GM19463 (cell line): Measurements from ENCODE around the gene VANGL2.

Source experiments
- ATAC-seq: cut with Tn5 transposase; IDR thresholded peaks from one replicate; pipeline ENCODE4 v1.9.1; 2021; ENCODE audit warnings: mild to moderate bottlenecking, moderate library complexity; ENCODE audit not compliant: unreplicated experiment

Gene VANGL2

DNA sequence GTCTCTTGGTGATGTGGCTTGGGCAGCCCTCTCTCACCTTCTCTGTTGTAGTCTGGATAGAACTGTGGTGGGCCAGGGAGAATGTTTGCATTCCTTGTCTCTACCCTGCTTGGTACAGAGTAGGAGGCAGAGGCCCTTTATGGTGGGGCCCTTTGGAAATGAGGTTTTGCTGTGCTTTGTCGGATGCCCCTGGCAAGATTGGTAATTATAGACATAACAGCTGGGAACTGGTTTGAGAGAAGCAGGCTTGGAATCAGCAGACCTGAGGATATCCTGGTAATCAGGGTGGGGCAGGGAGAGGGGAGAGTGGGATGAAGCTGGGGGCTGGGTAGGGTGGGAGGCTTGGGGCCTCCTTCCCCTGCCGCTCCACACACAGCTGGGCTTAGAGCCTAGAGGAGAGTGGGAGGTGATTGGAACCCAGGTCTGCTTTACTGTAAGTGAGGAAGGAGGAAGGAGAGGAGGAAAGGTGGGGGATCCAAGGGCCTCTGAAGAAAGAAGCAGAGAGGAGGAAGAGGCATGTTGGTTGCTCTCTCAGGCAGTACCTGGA is 5.0 kb downstream of the VANGL2 start:
- ATAC-seq, result no peak

DNA sequence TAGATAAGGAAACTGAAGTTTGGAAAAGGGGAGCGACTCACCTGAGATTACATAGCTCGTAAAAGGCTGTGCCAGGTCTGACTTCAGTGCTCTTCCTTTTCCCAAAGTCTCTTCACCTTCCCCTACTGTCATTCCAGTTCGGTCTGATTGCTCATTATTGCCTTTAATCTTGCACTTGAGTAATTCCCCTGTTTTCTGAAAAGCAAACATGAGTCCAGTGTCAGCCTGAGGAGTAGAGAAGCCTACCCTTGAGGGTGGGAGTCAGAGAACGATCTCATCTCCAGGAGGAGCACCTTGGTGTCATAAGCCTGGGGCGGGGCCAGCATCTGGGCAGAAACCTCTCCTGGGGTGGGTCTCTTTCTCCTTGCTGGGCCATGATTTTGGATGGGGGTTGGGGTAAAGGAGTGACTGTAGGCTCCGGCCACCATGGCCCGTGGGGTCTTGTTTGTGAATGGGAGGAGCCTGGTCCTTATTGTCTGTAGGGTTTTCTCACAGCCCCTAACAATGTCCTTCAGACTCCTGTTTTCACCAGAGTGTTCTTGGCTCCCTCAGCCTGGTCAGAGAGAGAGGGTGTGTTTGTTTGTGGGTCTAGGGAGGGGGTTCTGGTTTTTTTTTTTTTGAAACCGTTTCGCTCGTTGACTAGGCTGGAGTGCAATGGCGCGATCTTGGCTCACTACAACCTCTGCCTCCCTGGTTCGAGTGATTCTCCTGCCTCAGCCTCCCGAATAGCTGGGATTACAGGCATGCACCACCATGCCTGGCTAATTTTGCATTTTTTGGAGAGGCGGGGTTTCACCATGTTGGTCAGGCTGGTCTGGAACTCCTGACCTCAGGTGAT is 6.0 kb downstream of the VANGL2 start:
- ATAC-seq, result no peak

DNA sequence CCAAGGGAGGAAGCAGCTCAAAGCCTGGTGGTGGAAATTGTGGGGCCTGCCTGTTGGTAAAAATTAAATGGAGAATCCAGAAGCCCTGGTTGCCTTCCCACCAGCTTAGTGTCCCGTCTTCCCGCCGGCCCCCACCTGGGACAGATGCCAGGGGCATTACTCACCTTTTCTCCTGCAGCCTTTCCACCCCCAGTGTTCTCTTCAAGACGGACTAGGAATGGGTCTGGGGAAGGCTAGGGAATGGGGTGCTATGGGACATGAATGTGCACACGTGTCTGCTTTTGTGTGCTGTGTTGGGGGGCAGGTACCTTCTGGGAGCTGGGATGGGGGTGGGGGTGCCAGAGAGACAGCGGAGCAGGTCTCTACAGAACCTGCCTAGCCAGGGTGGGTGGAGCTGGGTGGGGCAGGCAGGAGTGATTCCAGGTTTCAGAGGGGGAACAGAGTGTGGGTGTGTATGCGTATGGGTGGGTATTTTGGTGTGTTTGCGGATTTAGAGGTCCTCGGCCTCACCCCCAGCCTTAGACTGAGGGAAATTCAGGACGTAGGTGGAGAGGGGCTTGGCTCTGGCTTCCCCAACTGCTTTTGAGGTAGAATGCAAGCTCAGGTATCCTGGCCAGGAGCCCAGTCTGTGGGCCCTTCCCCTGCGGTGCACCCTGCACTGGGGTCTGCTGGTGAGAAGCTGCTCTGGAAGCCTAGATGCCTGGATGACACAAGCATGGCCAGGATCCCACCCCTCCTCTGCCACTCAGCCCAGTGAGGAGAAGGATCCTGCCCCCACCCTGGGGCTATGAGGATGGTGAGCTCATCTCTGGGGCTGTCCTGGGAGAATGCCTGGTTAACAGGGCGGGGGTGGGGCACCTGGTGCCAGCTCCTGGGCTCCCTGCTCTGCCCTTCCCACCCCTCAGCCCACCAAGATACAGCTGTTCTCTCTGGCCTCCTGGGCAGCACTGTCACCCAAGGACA is 7.8 kb downstream of the VANGL2 start:
- ATAC-seq, result no peak

DNA sequence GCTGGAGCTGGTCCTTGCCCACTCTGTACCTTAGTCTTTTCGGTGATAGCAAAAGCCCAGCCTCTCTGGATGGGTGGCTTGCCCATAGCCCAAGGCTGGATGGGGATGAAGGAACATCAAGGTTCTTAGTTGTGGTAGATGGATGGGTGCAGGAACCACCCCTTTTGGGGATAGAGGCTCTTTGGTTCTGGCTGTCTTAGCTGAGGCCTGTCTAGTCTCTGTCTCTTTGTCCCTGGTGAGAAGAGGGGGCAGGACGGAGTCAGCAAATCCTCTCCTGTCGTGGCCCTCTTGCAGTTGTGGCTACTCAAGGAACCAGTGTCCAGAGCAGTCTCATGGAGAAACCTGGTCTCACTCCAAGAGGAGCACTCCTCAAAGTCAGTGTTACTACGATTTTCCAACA is 8.5 kb downstream of the VANGL2 start:
- no peak for ATAC-seq

DNA sequence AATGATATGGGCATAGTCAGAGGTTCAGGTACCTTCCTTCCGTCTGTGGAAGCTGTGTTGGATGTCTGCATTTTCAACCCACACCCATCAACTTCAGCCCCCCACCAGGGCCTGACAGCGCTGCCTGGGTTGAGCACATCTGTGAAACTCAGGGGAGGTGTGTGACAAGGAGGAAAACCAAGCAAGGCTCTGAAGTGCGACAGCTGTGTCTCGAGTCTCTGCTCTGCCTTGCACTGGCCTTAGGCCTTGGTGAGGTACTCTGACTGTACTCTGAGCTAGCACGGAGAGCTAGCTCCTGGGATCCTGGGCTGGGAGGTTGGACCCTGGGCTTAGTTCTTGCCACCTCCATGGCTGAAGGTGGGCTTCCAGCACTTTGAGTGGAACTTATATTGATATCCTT is 9.1 kb downstream of the VANGL2 start:
- ATAC-seq, result no peak

DNA sequence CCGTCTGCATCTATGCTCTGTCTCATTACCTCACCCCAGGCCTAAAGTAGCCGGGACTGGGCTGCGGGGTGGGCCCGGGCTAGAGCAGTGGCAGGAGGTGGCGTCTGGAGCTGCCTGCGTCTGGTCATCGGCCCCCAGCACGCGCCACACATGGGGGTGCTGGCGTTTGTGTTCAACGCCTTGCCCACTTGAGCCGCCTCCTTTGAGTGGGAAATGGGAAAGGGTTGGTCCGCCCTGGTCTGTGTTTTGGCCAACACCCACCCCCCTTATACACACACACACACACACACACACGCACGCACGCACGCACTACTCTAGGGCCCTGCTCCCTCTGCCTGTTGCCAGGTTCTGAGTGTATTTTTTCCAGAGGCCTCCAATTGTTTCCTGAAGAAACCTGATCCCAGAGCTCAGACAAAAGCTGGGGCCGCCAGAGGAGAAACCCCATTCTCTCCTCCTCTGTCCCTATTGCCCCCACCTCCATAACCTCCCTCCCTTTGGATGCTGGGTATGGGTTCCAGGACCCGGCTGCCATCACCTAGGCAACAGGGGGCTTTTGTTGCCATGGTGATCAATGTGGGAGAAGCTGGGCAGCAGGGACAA is 10.1 kb downstream of the VANGL2 start:
- no peak for ATAC-seq

DNA sequence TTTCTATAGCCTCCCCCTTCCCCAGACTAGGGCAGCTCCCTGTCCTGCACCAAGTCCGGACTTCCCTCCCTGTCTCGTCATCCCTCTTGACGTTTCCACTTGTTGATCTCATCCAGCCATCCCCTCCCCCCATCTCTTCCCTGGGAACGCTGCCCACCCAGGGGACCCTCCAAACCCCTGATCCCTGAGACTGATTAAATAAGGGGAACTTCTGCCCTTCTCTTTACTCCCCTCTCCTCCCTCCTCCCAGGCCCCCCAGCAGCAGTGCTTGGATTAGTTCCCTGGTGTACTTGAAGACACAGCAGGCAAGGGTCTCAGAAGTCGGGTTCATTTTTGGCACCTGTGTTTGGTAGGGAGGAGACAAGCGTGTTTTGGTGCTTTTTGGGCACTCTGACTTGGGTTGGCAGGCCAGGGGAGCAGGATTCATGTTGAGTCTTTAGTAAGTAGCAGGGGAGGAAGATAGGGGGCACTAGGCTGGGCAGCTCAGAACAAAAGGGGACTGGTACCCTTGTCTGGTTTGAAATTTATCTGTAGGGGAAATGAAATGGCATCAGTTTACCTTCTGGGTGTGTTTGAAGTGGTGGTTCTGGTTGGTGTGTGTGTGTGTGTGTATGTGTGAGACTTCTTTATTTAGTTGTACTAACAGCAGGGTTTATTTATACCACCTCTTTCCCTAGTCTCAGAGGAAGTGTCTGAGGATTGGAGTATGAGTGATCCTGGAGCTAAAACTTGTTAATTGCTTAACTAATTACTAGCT is 11.1 kb downstream of the VANGL2 start:
- no peak for ATAC-seq

DNA sequence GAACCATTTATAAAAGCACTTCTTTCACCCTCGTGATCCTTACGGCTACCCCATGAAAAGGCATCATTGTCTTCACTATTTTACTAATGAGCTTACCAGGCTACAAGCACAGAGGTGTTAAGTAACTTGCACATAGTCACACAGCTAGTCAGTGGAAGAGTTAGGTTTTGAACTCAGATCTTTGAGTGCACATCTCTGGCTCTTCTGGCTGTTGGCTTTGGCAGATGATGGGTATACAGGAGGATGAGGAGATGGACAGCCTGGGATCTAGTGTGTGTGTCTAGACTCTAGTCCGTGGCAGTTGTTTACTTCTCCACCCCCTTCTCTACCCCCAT is 11.6 kb downstream of the VANGL2 start:
- no peak for ATAC-seq

DNA sequence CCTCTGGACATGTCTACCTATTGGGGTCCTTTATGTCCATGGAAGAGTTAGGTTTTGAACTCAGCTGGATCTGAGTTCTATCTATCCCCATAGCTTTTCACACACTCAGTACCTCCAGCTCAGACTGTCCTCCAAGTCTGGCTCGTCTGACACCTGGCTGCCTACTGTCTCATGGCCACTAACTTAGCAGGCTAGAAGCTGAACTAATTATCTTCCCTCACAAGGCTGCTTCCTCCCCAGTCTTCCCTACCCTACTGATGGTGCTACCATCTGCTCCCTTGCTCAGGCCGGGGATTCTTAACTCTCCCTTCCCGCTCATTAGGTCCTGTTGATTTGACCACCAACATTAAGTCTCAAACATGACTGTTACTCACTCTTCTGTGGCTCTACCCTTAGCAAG is 13.4 kb downstream of the VANGL2 start:
- ATAC-seq, result no peak

DNA sequence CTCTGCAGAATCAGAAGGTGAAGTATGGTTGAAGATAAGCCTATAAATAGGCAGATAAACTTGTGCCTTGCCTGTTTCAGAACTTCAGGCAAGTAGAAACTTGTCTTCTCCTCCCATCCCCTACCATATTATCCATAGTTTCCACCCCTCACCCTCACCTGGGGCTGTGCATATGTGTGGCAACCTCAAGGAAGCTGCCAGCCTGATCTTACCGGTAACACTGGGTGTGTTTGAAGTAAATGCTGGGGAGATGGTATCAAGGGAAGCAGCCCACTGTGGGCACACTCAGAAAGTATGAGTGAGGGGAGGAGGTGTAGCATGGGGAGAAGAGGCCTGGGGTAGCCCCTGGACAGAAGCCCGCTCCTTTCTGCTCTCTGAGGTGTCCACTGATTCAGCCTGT is 14.5 kb downstream of the VANGL2 start:
- ATAC-seq, result no peak

DNA sequence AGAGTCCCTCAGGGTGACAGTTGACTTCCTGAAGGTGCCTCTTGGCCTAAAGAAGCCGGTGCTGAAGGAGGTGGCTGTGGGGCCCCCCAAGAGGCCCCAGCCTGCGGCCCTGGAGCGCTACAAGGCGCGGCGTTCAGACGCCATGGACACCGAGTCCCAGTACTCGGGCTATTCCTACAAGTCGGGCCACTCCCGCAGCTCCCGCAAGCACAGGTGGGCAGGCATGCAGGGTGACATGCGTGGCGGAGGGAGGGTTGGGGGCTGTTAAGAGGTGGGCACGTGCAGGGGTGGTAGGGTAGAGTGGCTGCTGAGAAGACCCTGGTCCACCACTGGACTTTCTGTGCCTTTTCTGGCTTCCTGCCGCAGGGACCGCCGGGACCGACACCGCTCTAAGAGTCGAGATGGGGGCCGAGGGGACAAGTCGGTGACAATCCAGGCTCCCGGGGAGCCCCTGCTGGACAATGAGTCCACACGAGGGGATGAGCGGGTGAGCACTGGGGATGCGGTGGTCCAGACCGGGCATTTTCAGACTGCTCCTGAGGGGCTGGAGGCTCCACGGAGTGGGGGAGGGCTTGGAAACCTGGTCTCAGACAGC is 15.4 kb downstream of the VANGL2 start:
- no peak for ATAC-seq

DNA sequence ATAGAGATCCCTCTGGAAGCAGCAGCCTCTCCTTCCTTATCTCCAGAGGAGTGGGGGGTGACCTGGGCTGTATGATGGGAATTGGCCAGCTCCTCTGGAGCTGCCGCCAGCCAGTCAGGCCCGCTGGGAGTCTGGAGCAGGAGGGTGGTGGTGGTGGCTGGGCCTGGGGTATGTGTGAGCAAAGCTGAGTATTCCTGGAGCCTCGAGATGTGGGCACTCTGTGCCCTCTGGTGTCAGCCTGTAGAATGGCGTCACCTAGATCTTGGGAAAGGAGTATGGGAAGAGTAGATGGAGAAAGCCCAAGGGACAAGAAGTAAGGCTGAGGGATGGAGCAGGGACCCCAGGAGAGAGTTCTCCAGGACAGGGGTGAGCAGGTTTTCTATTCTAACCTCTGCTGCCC is 16.0 kb downstream of the VANGL2 start:
- no peak for ATAC-seq

DNA sequence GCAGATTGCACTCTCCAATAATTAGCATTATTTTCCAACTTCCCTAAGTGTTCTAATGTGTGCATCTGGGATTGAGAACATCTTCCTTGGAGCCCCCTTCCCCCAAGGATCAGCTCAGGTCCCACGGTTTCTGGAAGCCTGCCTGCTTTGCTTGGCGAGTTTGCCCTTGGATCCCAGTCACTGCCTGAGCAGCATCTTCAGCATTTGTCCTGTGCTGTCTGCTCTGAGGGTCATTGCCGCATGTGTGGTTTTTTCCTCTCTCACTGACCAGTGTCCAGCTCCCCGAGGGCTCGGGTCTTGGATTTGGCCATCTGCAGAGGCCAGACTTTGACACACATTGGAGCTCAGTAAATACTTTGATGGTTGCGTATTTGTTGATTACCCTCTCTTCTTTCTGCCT is 18.1 kb downstream of the VANGL2 start:
- ATAC-seq, result no peak

DNA sequence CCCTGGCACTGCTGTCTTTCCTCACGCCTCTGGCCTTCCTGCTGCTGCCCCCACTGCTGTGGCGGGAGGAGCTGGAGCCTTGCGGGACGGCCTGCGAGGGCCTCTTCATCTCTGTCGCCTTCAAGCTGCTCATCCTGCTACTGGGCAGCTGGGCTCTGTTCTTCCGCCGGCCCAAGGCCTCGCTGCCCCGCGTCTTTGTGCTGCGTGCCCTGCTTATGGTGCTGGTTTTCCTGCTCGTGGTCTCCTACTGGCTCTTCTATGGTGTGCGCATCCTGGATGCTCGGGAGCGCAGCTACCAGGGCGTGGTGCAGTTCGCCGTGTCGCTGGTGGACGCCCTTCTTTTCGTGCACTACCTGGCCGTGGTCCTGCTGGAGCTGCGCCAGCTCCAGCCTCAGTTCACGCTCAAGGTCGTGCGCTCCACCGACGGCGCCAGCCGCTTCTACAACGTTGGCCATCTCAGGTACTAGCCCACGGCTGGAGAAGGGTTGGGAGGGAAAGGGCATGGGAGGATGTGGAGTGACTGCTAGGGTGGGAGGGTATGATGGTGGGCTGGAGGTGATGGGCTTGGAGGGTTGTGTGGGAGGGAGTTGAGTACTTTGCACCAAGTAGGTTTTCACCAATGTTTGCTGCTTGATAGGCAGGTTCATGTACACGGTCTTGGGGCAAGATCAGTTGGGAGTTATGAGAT is 18.9 kb downstream of the VANGL2 start:
- no peak for ATAC-seq

DNA sequence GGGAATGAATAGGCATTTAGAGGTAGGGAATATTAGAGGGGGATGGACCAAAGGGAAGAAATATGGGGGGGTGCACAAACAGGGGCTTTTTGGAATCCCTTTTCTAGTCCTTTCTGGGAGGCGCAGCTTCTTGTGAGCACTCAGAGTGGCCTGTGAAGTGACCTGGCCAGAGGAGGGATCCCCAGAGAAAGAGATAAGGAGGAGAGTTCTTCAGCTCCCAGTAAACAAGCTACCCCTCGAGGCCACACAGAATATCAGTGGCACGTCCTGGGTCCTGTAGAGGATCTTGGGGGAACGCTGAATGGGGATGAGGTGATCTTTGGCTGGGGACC is 19.4 kb downstream of the VANGL2 start:
- no peak for ATAC-seq

DNA sequence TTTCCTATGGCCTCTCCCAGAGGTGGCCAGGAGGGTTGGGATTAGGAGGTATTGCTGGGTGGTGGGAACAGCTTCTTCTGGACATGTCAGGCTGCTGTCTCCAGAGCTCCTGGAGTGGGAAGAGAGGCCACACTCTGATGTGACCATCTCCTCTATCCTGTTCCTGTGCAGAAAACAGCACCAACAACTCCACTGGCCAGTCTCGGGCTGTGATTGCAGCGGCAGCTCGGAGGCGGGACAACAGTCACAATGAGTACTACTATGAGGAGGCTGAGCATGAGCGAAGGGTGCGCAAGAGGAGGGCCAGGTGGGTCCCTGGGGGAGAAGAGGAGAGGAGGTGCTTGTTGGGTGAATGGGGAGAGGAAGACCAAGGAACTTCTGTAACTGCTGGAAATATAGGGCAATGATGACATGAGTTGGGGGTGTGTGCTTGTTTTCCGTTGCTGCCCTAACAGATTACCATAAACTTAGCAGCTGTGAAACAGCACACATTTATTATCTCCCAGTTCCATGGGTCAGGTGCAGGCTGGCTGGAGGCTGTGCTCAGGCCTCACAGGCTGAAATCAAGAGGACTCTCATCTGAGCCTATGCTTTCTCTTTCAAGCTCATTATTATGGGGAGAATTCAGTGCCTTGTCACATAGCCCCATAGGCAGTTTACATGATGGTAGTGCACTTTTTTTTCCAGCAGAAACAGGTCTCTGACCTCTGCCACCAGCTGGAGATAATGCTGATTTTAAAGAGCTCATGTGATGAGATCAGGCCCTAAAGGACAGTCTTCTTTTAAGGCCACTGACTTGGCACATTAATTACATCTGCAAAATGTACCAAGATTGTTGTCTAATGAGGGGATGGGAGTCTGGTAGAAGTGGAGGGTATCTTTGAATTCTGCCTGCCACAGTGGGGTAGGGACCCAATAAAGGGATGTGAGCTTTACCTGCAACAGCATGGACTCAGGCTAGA is 20.8 kb downstream of the VANGL2 start:
- ATAC-seq, result no peak

DNA sequence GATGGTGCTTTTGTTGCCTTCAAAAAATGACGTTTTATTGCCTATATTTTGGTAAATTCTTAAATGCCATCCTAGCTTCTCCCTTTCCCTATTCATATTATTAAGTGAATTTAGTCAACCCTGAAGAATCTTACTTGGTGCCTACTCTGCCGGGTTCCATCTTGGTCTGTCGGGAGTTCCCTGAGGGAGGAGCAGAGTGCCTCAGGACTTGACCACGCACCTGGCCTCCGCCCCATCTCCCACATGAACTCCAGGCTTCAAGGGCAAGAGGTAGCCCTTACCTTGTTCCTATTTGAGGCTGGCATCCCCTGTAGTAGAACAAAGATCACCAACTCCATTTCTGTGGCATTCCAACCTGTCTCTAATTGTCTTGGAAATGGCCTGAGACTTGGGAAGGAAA is 21.5 kb downstream of the VANGL2 start:
- ATAC-seq, result no peak

DNA sequence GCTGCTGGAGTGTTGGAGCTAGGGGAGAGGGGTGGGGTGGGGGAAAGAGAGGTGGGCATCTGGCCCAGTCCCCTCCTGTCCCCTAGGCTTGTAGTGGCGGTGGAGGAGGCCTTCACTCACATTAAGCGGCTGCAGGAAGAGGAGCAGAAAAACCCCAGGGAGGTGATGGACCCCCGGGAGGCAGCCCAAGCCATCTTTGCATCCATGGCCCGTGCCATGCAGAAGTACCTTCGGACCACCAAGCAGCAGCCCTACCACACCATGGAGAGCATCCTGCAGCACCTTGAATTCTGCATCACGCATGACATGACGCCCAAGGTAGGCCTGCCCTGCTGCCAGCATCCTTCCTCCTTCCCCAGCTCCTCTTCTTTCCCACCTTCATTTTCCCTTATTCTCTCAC is 23.6 kb downstream of the VANGL2 start:
- no peak for ATAC-seq

DNA sequence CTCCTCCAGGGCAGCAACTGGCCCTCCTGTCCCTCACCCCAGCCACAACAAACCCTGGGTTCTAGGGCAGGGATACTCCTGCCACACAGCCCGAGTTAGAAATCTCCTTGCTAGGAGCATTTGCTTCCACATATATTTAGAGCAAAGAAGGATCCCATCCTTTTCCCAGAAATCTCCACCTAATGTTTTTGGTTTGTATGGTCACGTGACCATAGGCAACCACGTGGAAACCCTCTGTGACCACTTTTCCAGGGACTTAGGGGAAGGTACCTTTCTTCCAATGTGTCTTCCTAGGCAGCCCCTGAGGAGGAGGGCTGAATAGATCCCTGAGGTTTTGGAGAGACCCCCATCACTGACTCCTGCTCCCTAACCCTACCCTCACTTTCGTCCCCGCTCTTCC is 25.5 kb downstream of the VANGL2 start:
- ATAC-seq, result no peak
